ENCODE measurements around the gene SPN.

The SPN gene

GRCh38 chr16:29641561-29641960 lies 21.5 kb upstream of the SPN start:
- ChIA-PET CTCF (interaction anchor here (1.5 kb wide), 1 partner anchor 57 kb away, joined by 5 read pairs; no protein-coding TSS in a partner anchor), POLR2A (interaction anchor here (0.8 kb wide), 1 partner anchor 58 kb away, joined by 3 read pairs; no protein-coding TSS in a partner anchor)
- TF ChIP-seq CTBP1 (IDR thresholded peaks at IDR 0.05; ENCODE audit: borderline replicate concordance) (no peak), ELF4 (IDR thresholded peaks at IDR 0.05) (no peak), FOXK2 (IDR thresholded peaks at IDR 0.05) (no peak), BHLHE40 (IDR thresholded peaks at IDR 0.05; ENCODE audit: borderline replicate concordance) (no peak), ARNT (IDR thresholded peaks at IDR 0.05) (no peak), NFRKB (IDR thresholded peaks at IDR 0.05) (no peak), TARDBP (IDR thresholded peaks at IDR 0.05) (no peak), FOXA1 (IDR thresholded peaks at IDR 0.05) (no peak), LEF1 (IDR thresholded peaks at IDR 0.05; ENCODE audit: borderline replicate concordance) (no peak), SP1 (IDR thresholded peaks at IDR 0.05) (no peak), L3MBTL2 (conservative IDR thresholded peaks at IDR 0.05) (no peak), SUZ12 (IDR thresholded peaks at IDR 0.05) (no peak), FOXM1 (IDR thresholded peaks at IDR 0.05; ENCODE audit: borderline replicate concordance) (no peak)
- no peak for DNase-seq (ENCODE audit: extremely low spot score)

- CTCF ChIA-PET: no interaction called here
- TF ChIP-seq ZNF384 (IDR thresholded peaks at IDR 0.05) (no peak), ELF4 (IDR thresholded peaks at IDR 0.05) (no peak), ARNT (IDR thresholded peaks at IDR 0.05) (no peak), PKNOX1 (IDR thresholded peaks at IDR 0.05) (no peak), HDGF (IDR thresholded peaks at IDR 0.05; ENCODE audit: borderline replicate concordance) (no peak), SP1 (IDR thresholded peaks at IDR 0.05) (no peak), FOXK2 (IDR thresholded peaks at IDR 0.05) (no peak), BHLHE40 (IDR thresholded peaks at IDR 0.05; ENCODE audit: borderline replicate concordance) (no peak), CTBP1 (IDR thresholded peaks at IDR 0.05; ENCODE audit: borderline replicate concordance) (no peak), L3MBTL2 (conservative IDR thresholded peaks at IDR 0.05) (no peak), TARDBP (IDR thresholded peaks at IDR 0.05) (no peak), SUZ12 (IDR thresholded peaks at IDR 0.05) (no peak), LEF1 (IDR thresholded peaks at IDR 0.05; ENCODE audit: borderline replicate concordance) (no peak)
- POLR2A ChIA-PET: no interaction called here
- DNase-seq (ENCODE audit: extremely low spot score): no peak
These were observed 19.5 kb upstream of the SPN start for GRCh38 chr16:29643596-29643995.

- no peak for DNase-seq (ENCODE audit: extremely low spot score)
- no peak for TF ChIP-seq ARNT (IDR thresholded peaks at IDR 0.05)
- TF ChIP-seq NFRKB (IDR thresholded peaks at IDR 0.05): no peak
- no peak for TF ChIP-seq L3MBTL2 (conservative IDR thresholded peaks at IDR 0.05)
- no peak for TF ChIP-seq FOXM1 (IDR thresholded peaks at IDR 0.05; ENCODE audit: borderline replicate concordance)
- no peak for TF ChIP-seq BHLHE40 (IDR thresholded peaks at IDR 0.05; ENCODE audit: borderline replicate concordance)
- no peak for TF ChIP-seq HDGF (IDR thresholded peaks at IDR 0.05; ENCODE audit: borderline replicate concordance)
- no peak for TF ChIP-seq ELF4 (IDR thresholded peaks at IDR 0.05)
- TF ChIP-seq ZNF384 (IDR thresholded peaks at IDR 0.05): no peak
- no peak for TF ChIP-seq CTBP1 (IDR thresholded peaks at IDR 0.05; ENCODE audit: borderline replicate concordance)
- ChIA-PET POLR2A (no interaction called here), CTCF (no interaction called here)
These were observed 18.6 kb upstream of the SPN start for GRCh38 chr16:29644338-29644857.

GRCh38 chr16:29644973-29645693 lies 17.9 kb upstream of the SPN start:
- no peak for DNase-seq (ENCODE audit: extremely low spot score)
- ChIA-PET POLR2A (no interaction called here), CTCF (interaction anchor here (0.8 kb wide), 1 partner anchor 953 kb away, joined by 5 read pairs; no protein-coding TSS in a partner anchor)
- no peak for TF ChIP-seq NFRKB (IDR thresholded peaks at IDR 0.05)

GRCh38 chr16:29645694-29646187 lies 17.3 kb upstream of the SPN start:
- TF ChIP-seq FOXK2 (IDR thresholded peaks at IDR 0.05) (no peak), HDGF (IDR thresholded peaks at IDR 0.05; ENCODE audit: borderline replicate concordance) (no peak), SP1 (IDR thresholded peaks at IDR 0.05) (no peak), TARDBP (IDR thresholded peaks at IDR 0.05) (no peak), LEF1 (IDR thresholded peaks at IDR 0.05; ENCODE audit: borderline replicate concordance) (no peak), BHLHE40 (IDR thresholded peaks at IDR 0.05; ENCODE audit: borderline replicate concordance) (no peak), FOXM1 (IDR thresholded peaks at IDR 0.05; ENCODE audit: borderline replicate concordance) (no peak), NFRKB (IDR thresholded peaks at IDR 0.05) (no peak), PKNOX1 (IDR thresholded peaks at IDR 0.05) (no peak), FOXA1 (IDR thresholded peaks at IDR 0.05) (no peak), L3MBTL2 (conservative IDR thresholded peaks at IDR 0.05) (no peak), ZNF384 (IDR thresholded peaks at IDR 0.05) (no peak), ELF4 (IDR thresholded peaks at IDR 0.05) (no peak), ARNT (IDR thresholded peaks at IDR 0.05) (no peak)
- CTCF ChIA-PET: interaction anchor here (0.8 kb wide), 1 partner anchor 953 kb away, joined by 5 read pairs; no protein-coding TSS in a partner anchor
- POLR2A ChIA-PET: no interaction called here
- peak; percentile 57 for DNase-seq (ENCODE audit: extremely low spot score)

- POLR2A ChIA-PET: no interaction called here
- CTCF ChIA-PET: no interaction called here
- no peak for DNase-seq (ENCODE audit: extremely low spot score)
- TF ChIP-seq ZNF384 (IDR thresholded peaks at IDR 0.05): no peak
These were observed 16.1 kb upstream of the SPN start for GRCh38 chr16:29646947-29647346.

Measured in HEK293T (cell line).